GM12874 (cell line): ENCODE results near the gene TRMT44.

ENCODE experiments used
- CTCF ChIP-seq: IDR thresholded peaks from 2 replicates; pipeline ENCODE4 v1.5.1; 2011; ENCODE audit warnings: low read depth, mild to moderate bottlenecking, control low read depth, low read length, moderate library complexity; ENCODE audit not compliant: insufficient read depth

The TRMT44 gene

GRCh38 chr4:8431553-8431952, 9.0 kb upstream of the TRMT44 start:
- TF ChIP-seq CTCF = no peak

- TF ChIP-seq CTCF = no peak
Measured at GRCh38 chr4:8433136-8433535, 7.4 kb upstream of the TRMT44 start.

- no peak for TF ChIP-seq CTCF
Measured at GRCh38 chr4:8434251-8435073, 6.1 kb upstream of the TRMT44 start.

GRCh38 chr4:8435656-8436121, 4.9 kb upstream of the TRMT44 start:
- TF ChIP-seq CTCF = no peak

GRCh38 chr4:8437281-8437680, 3.3 kb upstream of the TRMT44 start:
- TF ChIP-seq CTCF = no peak

- no peak for TF ChIP-seq CTCF
Measured at GRCh38 chr4:8438743-8439142, 1.8 kb upstream of the TRMT44 start.

GRCh38 chr4:8439168-8439567, 1.4 kb upstream of the TRMT44 start:
- no peak for TF ChIP-seq CTCF
